Measurements from ENCODE around the gene XPO6.
"Not testable (repeated sequence)": the region's sequence is repeated elsewhere in the genome, so short reads cannot be mapped to it uniquely, and the experiment has no call there.

XPO6 gene

GRCh38 chr16:28149011-28149888 is 62.5 kb downstream of the XPO6 start:
- no peak for FAIRE-seq

GRCh38 chr16:28146536-28146935 is 65.2 kb downstream of the XPO6 start:
- FAIRE-seq, result no peak

- FAIRE-seq, result no peak
These were observed 66.0 kb downstream of the XPO6 start for GRCh38 chr16:28145796-28146195.

GRCh38 chr16:28140788-28141618 is 70.8 kb downstream of the XPO6 start:
- no peak for FAIRE-seq

- FAIRE-seq, result no peak
These were observed 72.2 kb downstream of the XPO6 start for GRCh38 chr16:28139530-28139929.

- no peak for FAIRE-seq
These were observed 74.9 kb downstream of the XPO6 start for GRCh38 chr16:28136751-28137434.

- FAIRE-seq, result no peak
These were observed 78.1 kb downstream of the XPO6 start for GRCh38 chr16:28133666-28134065.

GRCh38 chr16:28131743-28132393 is 79.9 kb downstream of the XPO6 start:
- FAIRE-seq, result no peak

GRCh38 chr16:28131181-28131580 is 80.6 kb downstream of the XPO6 start:
- no peak for FAIRE-seq

GRCh38 chr16:28130099-28131088 is 81.4 kb downstream of the XPO6 start:
- FAIRE-seq, result no peak

GRCh38 chr16:28126684-28127620 is 84.8 kb downstream of the XPO6 start:
- FAIRE-seq, result no peak

GRCh38 chr16:28125592-28125991 is 86.2 kb downstream of the XPO6 start:
- no peak for FAIRE-seq

- FAIRE-seq, result no peak
These were observed 90.2 kb downstream of the XPO6 start for GRCh38 chr16:28121527-28121926.

- FAIRE-seq, result no peak
These were observed 91.0 kb downstream of the XPO6 start for GRCh38 chr16:28120754-28121153.

- no peak for FAIRE-seq
These were observed 93.1 kb downstream of the XPO6 start for GRCh38 chr16:28118637-28119036.

- FAIRE-seq, result no peak
These were observed 94.6 kb downstream of the XPO6 start for GRCh38 chr16:28117168-28117565.

- not testable (repeated sequence) for FAIRE-seq
These were observed 95.9 kb downstream of the XPO6 start for GRCh38 chr16:28115866-28116265.

- FAIRE-seq, result no peak
These were observed 98.9 kb downstream of the XPO6 start for GRCh38 chr16:28112908-28113307.

GRCh38 chr16:28110977-28111376 is 100.8 kb downstream of the XPO6 start:
- FAIRE-seq, result no peak

- FAIRE-seq, result no peak
These were observed 101.3 kb downstream of the XPO6 start for GRCh38 chr16:28110479-28110878.

Measured in endometrium (tissue), 2 donors.